GM19193 (cell line): ENCODE measurements around the gene HS6ST3.

Experiments
- POLR2A ChIP-seq: IDR thresholded peaks from 4 replicates; pipeline ENCODE4 v1.6.1; 2011; ENCODE audit not compliant: insufficient read depth, insufficient read length; ENCODE audit errors: extremely low read depth

The HS6ST3 gene

DNA sequence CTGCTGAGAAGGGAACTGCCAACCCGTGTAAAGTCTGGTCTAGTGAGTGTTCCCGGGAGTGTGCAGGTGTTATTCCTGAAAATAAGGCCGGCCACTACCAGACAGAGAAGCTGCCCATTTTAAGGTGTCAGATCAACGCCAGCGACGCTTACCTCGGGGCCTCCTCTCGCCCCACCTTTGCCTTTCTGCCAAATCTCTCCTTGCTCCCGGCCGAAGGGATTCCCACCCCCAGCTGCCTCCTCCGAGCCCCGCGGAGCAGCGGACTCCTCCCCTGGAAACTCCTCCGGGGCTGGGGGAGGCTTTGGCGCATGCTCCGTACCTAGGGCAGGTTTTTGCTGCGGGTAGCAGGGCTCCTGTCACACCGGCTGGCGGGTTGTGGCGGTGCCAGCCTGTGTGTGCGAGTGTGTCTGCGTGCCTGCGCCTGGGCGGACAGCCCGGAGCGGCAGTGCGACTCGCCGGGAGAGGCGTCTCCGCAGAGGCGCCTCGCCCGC, at the start of gene HS6ST3:
HS6ST3 (plus strand) TSS at position 359 of the 491 bp plus-strand sequence.
- TF ChIP-seq POLR2A = no peak

DNA sequence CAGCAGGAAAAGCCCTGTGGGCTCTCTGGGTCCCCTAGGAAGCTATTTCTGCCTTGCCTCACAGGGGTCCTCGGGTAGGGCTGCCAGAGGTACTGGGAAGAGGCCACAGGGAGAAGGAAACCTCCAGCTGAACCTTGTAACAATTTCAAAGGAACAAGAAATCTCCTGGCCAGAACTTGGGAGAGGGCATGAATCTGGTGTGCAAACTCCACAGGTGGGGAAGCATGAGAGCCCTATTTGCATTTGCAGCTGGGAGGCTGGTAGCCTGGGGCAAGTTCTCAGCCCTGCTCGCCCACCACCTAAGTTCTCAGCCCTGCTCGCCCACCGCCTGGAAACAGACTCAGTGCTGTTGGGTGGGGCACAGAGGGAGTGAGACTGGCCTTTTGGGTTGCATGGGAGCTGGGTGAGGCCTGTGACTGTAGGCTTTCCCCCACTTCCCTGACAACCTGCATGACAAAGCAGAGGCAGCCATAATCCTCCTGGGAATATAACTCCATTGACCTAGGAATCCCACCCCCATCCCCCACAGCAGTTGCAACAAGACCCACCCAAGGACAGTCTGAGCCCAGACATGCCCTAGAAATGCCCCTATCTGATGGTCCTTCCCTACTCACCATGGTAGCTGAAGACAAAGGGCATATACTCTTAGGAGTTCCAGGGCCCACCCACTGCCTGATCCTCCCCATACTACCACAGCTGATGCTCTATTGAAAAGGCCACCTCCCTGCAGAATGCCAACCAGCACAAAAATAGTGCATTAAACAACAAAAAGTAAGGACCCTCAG, 48.4 kb upstream of the HS6ST3 start:
- no peak for TF ChIP-seq POLR2A

DNA sequence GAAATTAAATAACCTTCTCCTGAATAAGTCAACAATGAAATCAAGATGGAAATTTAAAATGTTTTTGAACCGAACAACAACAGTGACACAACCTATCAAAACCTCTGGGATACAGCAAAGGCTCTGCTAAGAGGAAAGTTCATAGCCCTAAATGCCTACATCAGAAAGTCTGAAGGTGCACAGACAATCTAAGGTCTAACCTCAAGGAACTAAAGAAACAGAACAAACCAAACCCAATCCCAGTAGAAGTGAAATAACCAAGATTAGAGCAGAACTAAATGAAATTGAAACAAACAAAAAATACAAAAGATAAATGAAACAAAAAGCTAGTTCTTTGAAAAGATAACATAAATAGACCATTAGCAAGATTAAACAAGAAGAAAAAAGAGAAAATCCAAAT, 45.7 kb upstream of the HS6ST3 start:
- TF ChIP-seq POLR2A = no peak

DNA sequence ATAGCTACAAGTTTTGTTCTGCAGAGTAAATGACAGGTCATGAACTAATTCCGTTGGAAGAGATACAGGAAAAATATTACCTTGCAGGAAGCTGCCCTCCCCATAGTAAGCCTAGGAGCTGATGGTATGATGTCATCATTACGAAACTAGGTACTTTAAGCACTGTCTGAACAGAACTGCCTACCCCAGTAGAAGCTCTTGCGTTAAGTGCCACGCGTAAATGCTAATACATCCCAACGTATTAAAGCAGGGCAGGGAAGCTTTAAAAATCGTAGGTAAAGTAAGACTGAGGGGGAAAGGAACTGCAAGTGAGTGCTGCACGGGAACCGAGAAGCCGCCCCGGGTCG, 37.3 kb upstream of the HS6ST3 start:
- TF ChIP-seq POLR2A = no peak

DNA sequence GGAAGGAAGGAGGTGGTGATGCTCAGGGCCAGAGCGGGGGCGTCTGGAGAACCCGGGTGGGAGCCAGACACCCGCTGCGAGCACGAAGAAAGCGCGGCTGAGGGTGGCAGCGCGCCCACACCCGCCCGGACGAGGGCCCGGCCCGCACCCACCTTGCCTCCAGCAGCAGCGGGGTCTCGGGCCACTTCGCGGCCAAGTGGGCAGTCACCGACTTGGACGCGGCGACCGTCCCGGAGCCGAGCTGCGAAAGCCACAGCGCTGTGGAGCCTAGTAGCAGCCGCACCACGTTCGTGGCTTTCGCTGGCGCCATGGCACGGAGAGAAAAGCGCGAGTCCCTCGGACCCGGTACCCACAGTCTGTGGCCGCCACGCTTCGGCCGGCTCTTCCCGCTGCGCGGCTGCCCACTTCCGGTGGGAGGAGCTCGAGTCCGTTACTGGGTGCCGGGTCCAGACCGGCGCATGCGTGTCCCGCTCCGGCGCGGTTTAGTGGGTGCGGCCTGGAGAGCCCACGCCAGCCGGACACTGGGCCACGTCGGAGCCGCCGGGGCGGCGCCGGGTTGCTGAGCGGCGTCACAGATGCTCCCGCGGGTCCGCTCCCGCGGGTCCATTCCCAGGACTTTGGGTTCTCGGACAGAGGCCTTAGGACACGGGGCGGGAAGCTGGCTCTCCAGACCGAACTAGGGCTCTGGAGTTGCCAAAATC, 36.8 kb upstream of the HS6ST3 start, which contains the start of gene UGGT2:
UGGT2 (minus strand) TSS at position 399 of the 701 bp plus-strand sequence; CDS start at position 310, 89 bp downstream.
- TF ChIP-seq POLR2A = peak; percentile 83

DNA sequence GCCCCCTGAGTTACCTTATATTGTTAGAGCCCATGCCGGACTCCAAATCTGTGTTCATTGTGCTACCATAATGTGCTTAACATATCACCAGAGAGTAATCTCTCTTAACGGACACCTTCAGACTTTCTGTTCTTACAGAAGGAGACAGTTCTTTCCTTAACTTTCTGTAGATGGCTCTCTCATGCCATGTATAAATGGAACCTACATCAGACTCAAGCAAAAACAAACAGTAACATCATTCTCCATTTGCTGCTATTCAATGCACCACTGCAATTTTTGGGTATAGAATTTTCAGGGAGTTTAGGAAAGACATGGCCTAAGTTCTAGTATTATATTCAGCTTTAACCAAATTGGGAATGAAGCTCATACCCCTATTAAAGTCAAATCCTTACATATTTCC, 24.1 kb upstream of the HS6ST3 start:
- TF ChIP-seq POLR2A = no peak

DNA sequence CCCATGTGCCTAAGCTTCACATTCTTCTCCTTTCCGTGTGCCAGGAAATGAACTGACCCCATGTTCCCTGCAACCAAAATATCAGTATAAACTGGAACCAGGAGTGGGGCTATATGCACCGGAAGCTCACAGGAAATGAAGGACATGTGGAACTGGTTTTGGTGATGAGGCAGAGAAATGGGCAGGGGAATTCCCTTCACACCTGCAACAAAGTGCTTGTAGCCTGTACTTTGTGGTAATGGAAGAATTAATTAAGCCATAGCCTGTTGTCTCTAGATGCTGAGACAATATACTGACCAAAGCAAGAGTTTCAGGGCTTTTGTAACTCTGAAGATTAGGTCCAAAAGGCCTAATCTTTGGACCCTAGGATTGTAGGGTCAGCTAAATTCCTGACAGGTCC, 21.2 kb upstream of the HS6ST3 start:
- TF ChIP-seq POLR2A = no peak

DNA sequence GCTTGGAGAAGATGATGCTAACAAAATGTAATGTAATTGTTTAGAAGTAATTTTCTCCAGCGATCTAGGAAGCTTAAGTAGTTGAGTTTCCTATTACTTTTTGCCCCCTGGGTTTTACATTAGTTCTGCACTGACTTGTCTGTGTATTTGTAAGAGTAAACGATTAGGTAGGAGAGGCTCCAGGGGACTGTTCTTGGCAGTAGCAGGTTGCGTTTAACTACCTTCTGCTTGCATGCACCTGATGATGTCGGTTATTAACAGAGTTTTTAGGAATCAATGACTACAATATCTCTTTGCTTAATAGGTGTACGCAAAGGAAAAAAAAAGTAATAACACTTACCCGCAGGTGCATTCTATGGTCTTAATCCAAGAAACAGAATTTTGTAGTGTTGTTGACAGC, 18.4 kb upstream of the HS6ST3 start:
- no peak for TF ChIP-seq POLR2A

DNA sequence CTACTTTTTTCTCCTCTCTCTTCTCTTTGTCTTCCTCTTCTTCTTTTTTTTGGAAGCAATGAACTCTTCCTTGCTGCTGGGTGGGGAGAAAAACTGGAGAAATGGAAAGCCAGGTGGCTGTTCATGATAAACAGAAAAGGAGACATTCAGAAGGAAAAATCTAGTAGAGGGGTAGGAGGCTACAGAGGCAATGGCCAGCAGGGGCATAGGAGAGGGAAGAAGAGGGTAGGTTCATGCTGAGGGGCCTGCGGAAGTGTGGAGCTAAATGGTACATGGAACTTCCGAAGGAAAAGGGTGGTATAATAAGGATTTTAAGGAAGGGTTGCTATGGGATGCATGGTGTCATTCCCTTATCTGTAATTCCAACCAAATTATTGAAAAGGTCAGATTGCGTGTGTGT, 17.5 kb upstream of the HS6ST3 start:
- no peak for TF ChIP-seq POLR2A

DNA sequence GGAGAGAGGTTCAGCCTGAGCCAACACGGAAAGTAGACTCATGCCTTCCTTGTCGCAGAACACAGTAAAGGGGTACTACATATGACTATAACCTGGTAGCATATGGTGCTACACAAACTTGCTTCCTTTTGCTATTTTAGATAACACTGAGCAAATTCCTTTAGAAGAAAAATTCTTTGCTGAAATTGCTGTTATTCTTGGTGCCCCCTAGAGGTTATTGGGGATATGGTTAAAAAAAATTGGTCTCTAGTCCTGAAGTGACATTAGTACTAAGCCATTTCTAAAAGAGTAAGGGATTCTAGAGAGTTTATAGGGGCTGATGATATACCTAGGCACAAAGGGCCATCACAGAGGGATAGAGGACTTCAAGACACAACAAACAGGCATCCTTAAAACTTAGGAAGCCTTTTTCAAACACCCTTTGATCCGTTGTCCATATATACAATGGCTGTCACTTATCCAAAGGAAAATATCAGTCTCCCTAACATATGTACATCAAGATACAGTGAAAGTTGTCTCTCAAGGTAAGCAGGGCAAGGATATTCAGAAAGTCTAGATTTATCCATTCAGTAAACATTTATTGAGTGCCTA, 13.9 kb upstream of the HS6ST3 start:
- TF ChIP-seq POLR2A = no peak

DNA sequence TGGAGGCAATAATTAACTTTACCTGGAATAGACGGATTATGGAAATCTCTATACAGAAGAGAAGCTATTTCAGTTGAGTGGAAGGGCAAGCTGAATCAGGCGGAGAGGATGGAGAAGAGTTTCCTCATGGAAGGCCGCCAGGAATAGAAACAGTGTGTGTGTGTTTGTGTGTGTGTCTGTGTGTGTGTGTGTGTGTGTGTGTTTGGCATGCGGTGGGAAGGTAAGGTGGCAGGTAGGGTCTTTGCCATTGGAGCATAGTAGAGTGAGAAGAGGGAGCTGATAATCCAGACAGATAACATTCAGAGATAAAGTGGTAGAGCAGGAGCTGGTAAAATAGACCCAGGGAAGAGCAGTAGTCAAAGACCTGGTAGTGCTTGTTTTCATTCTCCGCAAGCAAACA, 9.2 kb upstream of the HS6ST3 start:
- TF ChIP-seq POLR2A = no peak

DNA sequence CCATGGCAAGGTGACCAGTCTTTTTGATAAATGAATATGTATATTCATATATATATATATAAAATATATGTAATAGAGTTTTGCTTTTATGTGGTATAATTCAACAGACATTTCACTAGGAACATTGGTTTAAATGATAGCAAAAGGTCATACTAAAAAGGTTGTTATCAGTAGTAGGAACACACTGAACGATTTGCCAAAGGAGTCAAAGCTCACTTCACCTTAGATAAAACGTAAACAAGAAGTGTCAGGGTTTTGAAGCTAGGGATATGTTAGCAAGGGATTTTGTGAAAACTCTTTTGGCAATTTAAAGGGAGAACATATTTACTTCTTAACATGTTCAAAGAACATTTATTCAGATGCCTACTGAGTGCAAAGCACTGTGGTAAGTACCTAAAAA, 8.0 kb upstream of the HS6ST3 start:
- TF ChIP-seq POLR2A = no peak

DNA sequence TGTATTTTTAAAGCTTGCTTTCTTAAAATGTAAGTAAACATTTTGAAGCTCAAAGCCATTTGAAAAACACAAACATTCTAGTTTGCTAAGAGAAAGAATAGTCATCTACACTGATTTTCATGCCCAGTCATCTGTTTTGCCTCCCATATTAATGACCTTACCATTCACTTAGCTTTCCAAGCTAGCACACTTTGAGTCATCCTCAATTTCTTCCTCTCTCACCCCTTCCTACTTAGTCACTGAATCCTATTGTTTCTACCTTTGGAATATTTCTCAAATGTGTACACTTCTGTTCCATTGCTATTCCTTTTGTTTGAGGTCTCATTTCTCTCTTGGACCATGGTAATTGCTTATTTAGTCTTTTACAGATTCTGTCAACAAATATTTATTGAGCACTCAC, 7.3 kb upstream of the HS6ST3 start:
- no peak for TF ChIP-seq POLR2A

DNA sequence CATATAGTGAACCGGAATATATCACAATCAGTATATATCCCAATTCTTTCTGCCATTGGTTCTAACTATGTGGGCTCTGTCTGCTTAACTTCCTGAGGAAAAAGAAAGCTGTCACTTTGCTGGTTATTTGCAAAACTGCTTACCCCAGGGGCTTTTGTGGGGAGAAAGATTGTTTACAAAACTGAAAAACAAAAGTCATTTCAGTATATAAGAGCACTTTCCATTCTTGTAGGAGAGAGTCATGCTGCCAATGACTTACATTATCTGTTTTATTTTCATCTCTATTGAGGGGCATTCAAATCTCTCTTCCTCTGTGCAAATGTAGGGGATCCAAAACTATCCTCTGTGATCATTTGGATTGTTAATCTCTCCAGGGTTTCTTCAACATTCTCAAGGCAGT, 3.2 kb upstream of the HS6ST3 start:
- TF ChIP-seq POLR2A = no peak

DNA sequence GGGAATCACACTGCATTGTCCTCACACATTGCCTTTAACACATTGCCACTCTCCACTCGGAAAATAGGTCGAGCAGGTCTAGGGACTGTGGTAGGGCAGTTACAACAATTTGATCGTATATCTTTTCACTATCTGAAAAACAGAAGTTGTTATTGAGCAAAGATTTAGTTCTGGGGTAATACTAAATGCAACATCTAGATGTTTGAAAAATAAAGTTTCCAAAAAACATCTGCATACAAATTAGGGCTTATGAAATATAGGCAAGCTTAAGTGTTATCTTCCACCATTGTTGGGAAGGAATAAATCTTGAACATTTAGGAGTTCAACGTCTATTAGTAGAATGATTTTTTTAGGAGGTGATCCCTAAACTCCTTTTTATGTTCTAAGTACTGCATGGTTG, 768 bp upstream of the HS6ST3 start:
- no peak for TF ChIP-seq POLR2A
